Nephron (organoid): ENCODE results near the gene DPYD.

ENCODE experiments used
- H3K27ac Mint-ChIP-seq, 3 experiments: 2 replicates each; pipeline ENCODE4 v1.8.0; 2020; ENCODE audit warnings: mixed read lengths in 3 of 3, mild to moderate bottlenecking in 2 of 3, moderate library complexity in 1 of 3
- H3K27me3 Mint-ChIP-seq: 2 replicates; pipeline ENCODE4 v1.8.0; 2021; ENCODE audit warnings: low read depth, mild to moderate bottlenecking, moderate library complexity, mixed read lengths
- H3K36me3 Mint-ChIP-seq: 2 replicates; pipeline ENCODE4 v1.8.0; 2020; ENCODE audit warnings: low read depth, mixed read lengths
- H3K4me1 Mint-ChIP-seq: 2 replicates; pipeline ENCODE4 v1.8.0; 2020; ENCODE audit warnings: mixed read lengths
- H3K4me3 Mint-ChIP-seq, 3 experiments: 2 replicates each; pipeline ENCODE4 v1.8.0; 2020; ENCODE audit warnings: mild to moderate bottlenecking in 3 of 3, mixed read lengths in 3 of 3, moderate library complexity in 2 of 3
- H3K9me3 Mint-ChIP-seq: 2 replicates; pipeline ENCODE4 v1.8.0; 2020; ENCODE audit warnings: mixed read lengths
- CTCF ChIP-seq, 3 experiments: fragments of 200-600 bp; sonication (generic); IDR thresholded peaks; one replicate each; pipeline ENCODE4 v1.5.0; 2021; ENCODE audit warnings: antibody characterized with exemption in 3 of 3; ENCODE audit not compliant: unreplicated experiment in 3 of 3

The DPYD gene

DNA sequence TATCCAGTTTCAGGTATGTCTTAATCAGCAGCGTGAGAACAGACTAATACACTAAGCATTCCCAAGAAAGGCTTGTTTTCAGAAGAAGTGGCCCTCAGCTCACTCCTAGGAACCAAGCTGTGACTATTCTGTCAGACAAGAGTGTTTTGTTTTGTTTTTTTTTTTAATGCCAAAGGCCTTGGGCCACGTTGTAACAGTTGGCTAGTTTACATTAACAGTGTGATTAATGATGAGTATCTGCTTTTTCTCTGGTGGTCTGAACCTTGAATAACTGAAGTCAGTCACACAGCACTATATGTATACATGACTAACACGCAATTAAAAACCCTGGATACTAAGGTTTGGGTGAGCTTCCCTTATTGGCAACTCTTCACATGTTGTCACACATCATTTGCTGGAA lies 21.9 kb downstream of the DPYD start:
- no peak overlapping the region for H3K27ac Mint-ChIP-seq
- no peak overlapping the region for H3K4me3 Mint-ChIP-seq
- no peak for TF ChIP-seq CTCF (IDR thresholded peaks at IDR 0.05; ENCODE audit: unreplicated experiment in 3 of 3)
- H3K4me1 Mint-ChIP-seq = peaks cover 10% of the 10 kb centered on the region
- no peaks in the 10 kb centered on the region for H3K27me3 Mint-ChIP-seq
- peaks cover 6% of the 10 kb centered on the region for H3K9me3 Mint-ChIP-seq
- H3K36me3 Mint-ChIP-seq = no peaks in the 10 kb centered on the region

DNA sequence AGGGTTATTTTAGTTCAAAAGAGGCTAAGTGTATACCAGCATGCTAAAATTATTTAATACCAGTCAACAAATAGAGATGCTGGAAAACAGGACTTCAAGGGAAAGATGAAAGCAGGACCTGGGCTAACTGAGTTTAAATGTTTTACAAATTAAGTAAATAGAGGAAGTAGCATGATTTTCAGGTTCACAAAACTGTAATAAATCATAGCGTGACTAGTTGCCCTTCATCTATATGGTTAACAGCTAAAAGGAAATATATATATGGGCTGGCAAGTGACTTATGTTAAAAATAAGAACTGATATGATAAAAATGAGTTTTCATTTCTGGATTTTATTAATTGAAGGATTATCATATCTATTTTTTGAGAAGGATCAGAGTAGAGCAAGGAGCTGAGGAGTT lies 25.6 kb downstream of the DPYD start:
- Mint-ChIP-seq H3K9me3 (peaks cover 6% of the 10 kb centered on the region), H3K4me3 (no peak overlapping the region), H3K27ac (no peak overlapping the region), H3K4me1 (no peaks in the 10 kb centered on the region), H3K27me3 (no peaks in the 10 kb centered on the region), H3K36me3 (no peaks in the 10 kb centered on the region)
- TF ChIP-seq CTCF (IDR thresholded peaks at IDR 0.05; ENCODE audit: unreplicated experiment in 3 of 3) = no peak

- peaks cover 12% of the 10 kb centered on the region for H3K9me3 Mint-ChIP-seq
- H3K36me3 Mint-ChIP-seq = no peaks in the 10 kb centered on the region
- no peak overlapping the region for H3K27ac Mint-ChIP-seq
- no peak overlapping the region for H3K4me3 Mint-ChIP-seq
- TF ChIP-seq CTCF (IDR thresholded peaks at IDR 0.05; ENCODE audit: unreplicated experiment in 3 of 3) = no peak
- H3K4me1 Mint-ChIP-seq = no peaks in the 10 kb centered on the region
- no peaks in the 10 kb centered on the region for H3K27me3 Mint-ChIP-seq
Measured at GRCh38 chr1:97893844-97894243, 27.0 kb downstream of the DPYD start.

DNA sequence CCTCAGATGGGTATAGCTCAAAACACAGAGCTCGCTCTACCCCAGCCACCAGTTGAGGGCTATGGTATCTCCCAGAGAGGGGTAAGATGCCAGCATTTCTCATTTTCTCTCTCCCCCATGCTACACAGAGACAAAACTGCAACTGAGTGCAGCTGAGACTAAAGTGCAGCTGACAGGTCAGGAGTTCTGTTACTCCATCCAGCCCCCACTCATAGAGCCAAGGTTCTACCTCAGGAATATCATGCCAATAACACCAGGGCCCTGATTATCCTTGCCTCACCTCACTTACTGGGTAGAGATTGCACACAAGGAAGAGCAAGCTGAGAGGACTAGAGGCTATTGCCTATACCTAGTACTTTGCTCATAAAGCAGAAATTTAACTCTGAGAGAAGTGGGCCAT lies 34.6 kb downstream of the DPYD start:
- Mint-ChIP-seq H3K4me3 (no peak overlapping the region), H3K27me3 (no peaks in the 10 kb centered on the region), H3K9me3 (peaks cover 22% of the 10 kb centered on the region), H3K27ac (no peak overlapping the region), H3K36me3 (peaks cover 5% of the 10 kb centered on the region), H3K4me1 (no peaks in the 10 kb centered on the region)
- TF ChIP-seq CTCF (IDR thresholded peaks at IDR 0.05; ENCODE audit: unreplicated experiment in 3 of 3) = no peak

- Mint-ChIP-seq H3K4me1 (no peaks in the 10 kb centered on the region), H3K27me3 (no peaks in the 10 kb centered on the region), H3K36me3 (peaks cover 5% of the 10 kb centered on the region), H3K9me3 (peaks cover 16% of the 10 kb centered on the region), H3K27ac (no peak overlapping the region), H3K4me3 (no peak overlapping the region)
- no peak for TF ChIP-seq CTCF (IDR thresholded peaks at IDR 0.05; ENCODE audit: unreplicated experiment in 3 of 3)
Measured at GRCh38 chr1:97883823-97884222, 37.0 kb downstream of the DPYD start.

DNA sequence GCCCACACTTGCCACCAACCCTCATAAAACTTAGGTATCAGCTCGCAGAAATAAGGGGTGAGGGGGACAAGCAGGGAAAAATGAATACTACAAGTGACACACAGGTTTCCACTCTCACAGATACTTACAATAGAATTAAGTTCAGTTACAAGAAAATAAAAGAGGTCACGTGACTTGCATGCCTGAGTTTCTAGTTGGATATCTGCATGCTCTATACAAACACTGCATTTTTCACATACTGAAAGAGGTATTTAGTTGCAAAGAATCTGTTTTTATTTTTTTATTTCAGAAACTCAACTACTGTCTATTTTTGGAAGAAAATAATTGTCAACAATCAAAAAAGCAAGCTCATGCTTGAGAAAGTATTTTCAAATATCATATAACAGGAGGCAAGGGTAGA lies 43.5 kb downstream of the DPYD start:
- Mint-ChIP-seq H3K27me3 (no peaks in the 10 kb centered on the region), H3K27ac (no peak overlapping the region), H3K4me3 (no peak overlapping the region), H3K9me3 (no peaks in the 10 kb centered on the region), H3K4me1 (no peaks in the 10 kb centered on the region), H3K36me3 (no peaks in the 10 kb centered on the region)
- no peak for TF ChIP-seq CTCF (IDR thresholded peaks at IDR 0.05; ENCODE audit: unreplicated experiment in 3 of 3)
